Mesenchymal stem cell (in vitro differentiated cells and primary cell): ENCODE data around the gene PDE2A.
A peak's percentile ranks its signal among the peaks of the same experiment; 100 is the strongest.

Experiments
- DNase-seq: peaks from one replicate; pipeline ENCODE4 v3.0.0-alpha.2; 2013
- H2AFZ ChIP-seq: one replicate; pipeline ENCODE4 v1.6.1; 2013; ENCODE audit warnings: low read depth, mild to moderate bottlenecking, control low read depth, inconsistent platforms, low read length, moderate library complexity
- H2AK5ac ChIP-seq: 2 replicates; pipeline ENCODE4 v1.6.1; 2013; ENCODE audit warnings: low read length, moderate library complexity, mild to moderate bottlenecking, inconsistent platforms; ENCODE audit not compliant: severe bottlenecking
- H2BK120ac ChIP-seq: one replicate; pipeline ENCODE4 v1.6.1; 2013; ENCODE audit warnings: low read depth, mild to moderate bottlenecking, inconsistent platforms, low read length, moderate library complexity
- H2BK12ac ChIP-seq, 2 experiments: one replicate each; pipeline ENCODE4 v1.6.1; 2013; ENCODE audit warnings: inconsistent platforms in 2 of 2, low read length in 2 of 2, mild to moderate bottlenecking in 2 of 2, moderate library complexity in 2 of 2, control low read depth in 1 of 2
- H2BK15ac ChIP-seq: one replicate; pipeline ENCODE4 v1.6.1; 2013; ENCODE audit warnings: mild to moderate bottlenecking, low read depth, inconsistent platforms; ENCODE audit not compliant: poor library complexity, severe bottlenecking
- H2BK5ac ChIP-seq: 2 replicates; pipeline ENCODE4 v1.6.1; 2013; ENCODE audit warnings: low read depth, mild to moderate bottlenecking, low read length, control low read depth, inconsistent platforms; ENCODE audit not compliant: poor library complexity, severe bottlenecking
- H3K14ac ChIP-seq, 2 experiments: one replicate each; pipeline ENCODE4 v1.6.1; 2013; ENCODE audit warnings: inconsistent platforms in 2 of 2, low read length in 2 of 2, control low read depth in 1 of 2, mild to moderate bottlenecking in 1 of 2, moderate library complexity in 1 of 2
- H3K18ac ChIP-seq, 2 experiments: one replicate each; pipeline ENCODE4 v1.6.1; 2013; ENCODE audit warnings: inconsistent platforms in 2 of 2, low read length in 2 of 2, control low read depth in 1 of 2, low read depth in 1 of 2, mild to moderate bottlenecking in 1 of 2
- H3K23ac ChIP-seq, 2 experiments: one replicate each; pipeline ENCODE4 v1.6.1; 2013; ENCODE audit warnings: inconsistent platforms in 2 of 2, low read length in 2 of 2, mild to moderate bottlenecking in 2 of 2, moderate library complexity in 2 of 2, control low read depth in 1 of 2
- H3K27ac ChIP-seq: 2 replicates; pipeline ENCODE4 v1.5.1; 2013; ENCODE audit warnings: mild to moderate bottlenecking, moderate library complexity, low read length, control low read depth, inconsistent platforms; ENCODE audit not compliant: poor library complexity, severe bottlenecking
- H3K27me3 ChIP-seq, 2 experiments: 2 replicates each; pipeline versions ENCODE4 v1.6.1 to v1.7.0; 2013; ENCODE audit warnings: low read length in 2 of 2, mild to moderate bottlenecking in 2 of 2, moderate library complexity in 2 of 2, control low read depth in 1 of 2, inconsistent platforms in 1 of 2; ENCODE audit not compliant: control insufficient read depth in 1 of 2, insufficient read depth in 1 of 2
- H3K36me3 ChIP-seq, 2 experiments: 2 replicates each; pipeline versions ENCODE4 v1.6.1 to v1.7.0; 2013; ENCODE audit warnings: low read length in 2 of 2, control low read depth in 1 of 2, inconsistent platforms in 1 of 2, low read depth in 1 of 2, mild to moderate bottlenecking in 1 of 2; ENCODE audit not compliant: insufficient read depth in 2 of 2, control insufficient read depth in 1 of 2
- H3K4ac ChIP-seq, 2 experiments: one replicate each; pipeline ENCODE4 v1.6.1; 2013; ENCODE audit warnings: inconsistent platforms in 2 of 2, low read length in 2 of 2, mild to moderate bottlenecking in 2 of 2, moderate library complexity in 2 of 2, control low read depth in 1 of 2, low read depth in 1 of 2
- H3K4me1 ChIP-seq: 2 replicates; pipeline ENCODE4 v1.6.1; 2013; ENCODE audit warnings: low read depth, low read length, control low read depth; ENCODE audit not compliant: control insufficient read depth, insufficient read depth
- H3K4me2 ChIP-seq: 2 replicates; pipeline ENCODE4 v1.6.1; 2013; ENCODE audit warnings: low read length, mild to moderate bottlenecking, inconsistent platforms; ENCODE audit not compliant: poor library complexity, severe bottlenecking
- H3K4me3 ChIP-seq, 2 experiments: 2 replicates each; pipeline versions ENCODE4 v1.5.1 to v1.7.0; 2013; ENCODE audit warnings: low read length in 2 of 2, mild to moderate bottlenecking in 2 of 2, control low read depth in 1 of 2, low read depth in 1 of 2; ENCODE audit not compliant: insufficient read depth in 1 of 2
- H3K79me1 ChIP-seq: replicated peaks from 2 replicates; pipeline ENCODE4 v1.6.1; 2013; ENCODE audit warnings: mild to moderate bottlenecking, control low read depth, low read length, inconsistent platforms; ENCODE audit not compliant: poor library complexity, severe bottlenecking
- H3K9ac ChIP-seq: 2 replicates; pipeline ENCODE4 v1.7.0; 2013; ENCODE audit warnings: mild to moderate bottlenecking, low read length, moderate library complexity
- H3K9me3 ChIP-seq: 2 replicates; pipeline ENCODE4 v1.7.0; 2013; ENCODE audit warnings: mild to moderate bottlenecking, low read length; ENCODE audit not compliant: control insufficient read depth
- H4K8ac ChIP-seq: one replicate; pipeline ENCODE4 v1.6.1; 2013; ENCODE audit warnings: inconsistent platforms, mild to moderate bottlenecking, low read length, moderate library complexity
- H4K91ac ChIP-seq: one replicate; pipeline ENCODE4 v1.6.1; 2013; ENCODE audit warnings: mild to moderate bottlenecking, low read length, inconsistent platforms
- WGBS: methylation state at CpG from one replicate; pipeline ENCODE4 v1.1.7; 2013; ENCODE audit warnings: mixed read lengths; 5-methylcytosine and 5-hydroxymethylcytosine counted together

Gene PDE2A

GRCh38 chr11:72598906-72599305, 75.3 kb downstream of the PDE2A start:
- Histone ChIP-seq H2AFZ (no peak overlapping the region), H3K23ac (no peak overlapping the region), H2BK5ac (no peak overlapping the region), H3K36me3 (no peaks in the 10 kb centered on the region), H2BK15ac (no peak overlapping the region), H3K27ac (no peak overlapping the region), H4K8ac (no peak overlapping the region), H2BK12ac (no peak overlapping the region), H3K4ac (no peak overlapping the region), H3K79me1 (no peaks in the 10 kb centered on the region), H4K91ac (no peak overlapping the region), H3K9me3 (no peaks in the 10 kb centered on the region), H3K9ac (no peak overlapping the region), H3K18ac (no peak overlapping the region), H3K27me3 (peaks cover 83 to 94% of the 10 kb centered on the region in 2 experiments), H2BK120ac (no peak overlapping the region), H2AK5ac (no peak overlapping the region), H3K4me1 (no peaks in the 10 kb centered on the region), H3K4me2 (no peak overlapping the region), H3K4me3 (no peak overlapping the region), H3K14ac (no peak overlapping the region)
- peak; percentile 63 for DNase-seq
- 42% methylated on average over 11 of the region's 11 CpGs for WGBS

DNA sequence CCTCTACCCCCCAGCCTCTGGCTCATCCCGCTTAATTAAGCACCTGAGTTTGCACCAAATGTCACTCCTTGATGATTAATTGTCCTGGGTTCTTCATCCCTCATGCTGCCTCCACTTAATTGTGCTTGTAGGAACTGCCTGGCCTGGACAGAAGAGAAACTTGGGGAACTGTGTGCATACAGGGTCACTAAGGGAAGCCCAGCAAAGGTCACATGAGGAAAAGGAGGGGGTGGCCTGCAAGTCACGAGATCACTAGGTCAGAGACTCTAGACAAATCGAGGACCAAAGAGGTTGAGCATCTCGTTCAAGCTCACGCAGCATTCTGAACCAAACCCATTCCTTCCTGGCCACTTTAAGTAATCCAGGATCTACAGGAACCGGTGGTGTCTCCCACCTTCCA, 75.8 kb downstream of the PDE2A start:
- Histone ChIP-seq H3K36me3 (no peaks in the 10 kb centered on the region), H3K14ac (no peak overlapping the region), H3K9me3 (no peaks in the 10 kb centered on the region), H3K4me2 (no peak overlapping the region), H4K91ac (no peak overlapping the region), H3K18ac (no peak overlapping the region), H3K79me1 (no peaks in the 10 kb centered on the region), H3K23ac (no peak overlapping the region), H3K4ac (no peak overlapping the region), H3K4me3 (no peak overlapping the region), H3K27me3 (peaks cover 83 to 94% of the 10 kb centered on the region in 2 experiments), H3K4me1 (no peaks in the 10 kb centered on the region), H3K9ac (no peak overlapping the region), H2BK12ac (no peak overlapping the region), H2AFZ (no peak overlapping the region), H2AK5ac (no peak overlapping the region), H2BK5ac (no peak overlapping the region), H2BK120ac (no peak overlapping the region), H2BK15ac (no peak overlapping the region), H3K27ac (no peak overlapping the region), H4K8ac (no peak overlapping the region)
- DNase-seq: no peak
- WGBS: 88% methylated on average over 6 of the region's 6 CpGs

GRCh38 chr11:72597721-72598120, 76.5 kb downstream of the PDE2A start:
- Histone ChIP-seq H3K4ac (no peak overlapping the region), H3K4me3 (no peak overlapping the region), H4K91ac (no peak overlapping the region), H4K8ac (no peak overlapping the region), H3K4me1 (no peaks in the 10 kb centered on the region), H3K79me1 (no peaks in the 10 kb centered on the region), H2BK15ac (no peak overlapping the region), H3K27ac (no peak overlapping the region), H3K14ac (no peak overlapping the region), H3K27me3 (peaks cover 83 to 95% of the 10 kb centered on the region in 2 experiments), H3K9me3 (no peaks in the 10 kb centered on the region), H3K18ac (no peak overlapping the region), H3K36me3 (no peaks in the 10 kb centered on the region), H2AFZ (no peak overlapping the region), H2BK12ac (no peak overlapping the region), H2AK5ac (no peak overlapping the region), H2BK5ac (no peak overlapping the region), H2BK120ac (no peak overlapping the region), H3K9ac (no peak overlapping the region), H3K23ac (no peak overlapping the region), H3K4me2 (no peak overlapping the region)
- DNase-seq: no peak
- WGBS: 66% methylated on average over 3 of the region's 3 CpGs

DNA sequence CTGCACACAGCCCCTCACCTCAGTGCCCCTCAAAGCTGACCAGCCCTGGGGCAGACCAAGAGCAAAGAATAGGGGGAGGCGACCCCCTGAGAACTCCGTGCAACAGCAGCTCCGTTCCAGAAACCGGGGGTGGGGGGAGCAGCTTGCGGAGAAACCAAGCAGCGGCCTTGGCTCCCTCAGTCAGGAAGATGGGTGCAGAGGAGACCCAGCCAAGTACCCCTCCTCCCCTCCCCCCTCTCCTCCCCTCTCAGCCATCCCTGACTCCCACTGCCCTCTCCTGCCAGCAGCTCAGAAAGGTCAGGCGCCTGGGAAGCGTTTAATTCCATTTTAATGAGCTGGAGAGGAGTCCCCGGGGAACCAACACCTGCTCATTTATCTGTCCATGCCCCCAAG, 78.9 kb downstream of the PDE2A start:
- WGBS: 70% methylated on average over 9 of the region's 9 CpGs

More for the DNA sequence above, 78.9 kb downstream of the PDE2A start:
- Histone ChIP-seq H3K4me1 (peaks cover 6% of the 10 kb centered on the region), H3K4ac (no peak overlapping the region), H3K79me1 (no peaks in the 10 kb centered on the region), H3K36me3 (no peaks in the 10 kb centered on the region), H3K23ac (no peak overlapping the region), H3K4me3 (no peak overlapping the region), H2AK5ac (no peak overlapping the region), H2BK15ac (no peak overlapping the region), H3K9me3 (no peaks in the 10 kb centered on the region), H3K4me2 (no peak overlapping the region), H3K14ac (no peak overlapping the region), H3K27ac (no peak overlapping the region), H2AFZ (no peak overlapping the region), H4K91ac (no peak overlapping the region), H2BK120ac (no peak overlapping the region), H3K18ac (no peak overlapping the region), H3K27me3 (peaks cover 92 to 96% of the 10 kb centered on the region in 2 experiments), H2BK12ac (no peak overlapping the region), H2BK5ac (no peak overlapping the region), H4K8ac (no peak overlapping the region), H3K9ac (no peak overlapping the region)
- no peak for DNase-seq
